ENCODE data around the gene DOCK8.

DNA sequence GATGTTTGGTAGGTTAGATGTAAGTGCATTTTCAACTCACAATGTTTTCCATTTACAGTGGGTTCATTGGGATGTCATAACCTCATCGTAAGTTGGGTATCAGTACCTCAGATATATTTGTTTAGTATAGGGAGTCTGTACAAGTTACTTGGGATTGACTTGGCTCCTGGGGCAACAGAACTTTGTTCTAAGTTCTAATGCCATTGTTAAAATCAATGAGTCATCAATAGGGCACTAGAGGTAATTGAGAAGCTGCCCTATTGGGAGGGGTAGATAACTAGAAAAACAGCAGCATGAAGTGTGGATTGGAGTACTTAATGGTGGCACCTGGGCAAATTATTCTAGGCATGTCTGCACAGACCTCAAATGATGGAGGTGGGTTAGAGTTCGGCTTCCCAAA lies 272.8 kb downstream of the DOCK8 start:
- TF ChIP-seq CTCF (IDR thresholded peaks at IDR 0.05): no peak
- TF ChIP-seq EZH2phosphoT487 (IDR thresholded peaks at IDR 0.05): no peak

Measured in neural progenitor cell (in vitro differentiated cells).